NB4 (cell line): ENCODE data around the gene PLSCR3.

Experiments used
- DNase-seq: peaks from one replicate; pipeline ENCODE4 v3.0.0; 2010; ENCODE audit warnings: low read depth
- H3K4me3 ChIP-seq: one replicate; pipeline ENCODE4 v1.5.1; 2011; ENCODE audit warnings: mild to moderate bottlenecking, low read depth, low read length, moderate library complexity
- MYC ChIP-seq: IDR thresholded peaks from 2 replicates; pipeline ENCODE4 v1.6.1; 2011; ENCODE audit warnings: low read depth, low read length
- POLR2A ChIP-seq: IDR thresholded peaks from 2 replicates; pipeline ENCODE4 v1.6.1; 2011; ENCODE audit warnings: mild to moderate bottlenecking; ENCODE audit not compliant: insufficient read length; ENCODE audit errors: extremely low read depth
- TF ChIP-seq, protein P1 (sequence below): IDR thresholded peaks from 2 replicates; pipeline ENCODE4 v1.6.1; 2011; ENCODE audit warnings: low read depth, low read length
- TF ChIP-seq, protein P2 (sequence below): IDR thresholded peaks from one replicate; pipeline ENCODE4 v1.5.1; 2012; ENCODE audit warnings: low read depth, low read length

Gene PLSCR3

DNA sequence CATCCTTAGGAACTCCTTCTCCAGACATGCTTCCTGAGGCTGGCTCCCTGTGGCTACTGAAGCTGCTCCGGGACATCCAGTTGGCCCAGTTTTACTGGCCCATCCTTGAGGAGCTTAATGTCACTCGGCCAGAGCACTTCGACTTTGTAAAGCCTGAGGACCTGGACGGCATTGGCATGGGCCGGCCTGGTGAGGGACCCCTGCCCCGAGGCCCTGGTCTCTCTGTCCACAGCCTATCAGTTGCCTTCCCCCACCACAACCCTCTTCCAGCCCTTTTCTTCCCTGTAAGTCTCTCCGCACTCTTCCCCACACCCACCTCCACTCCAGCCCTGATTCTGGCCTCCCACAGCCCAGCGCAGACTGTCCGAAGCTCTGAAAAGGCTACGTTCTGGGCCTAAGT is 11.4 kb downstream of the PLSCR3 start:
- TF ChIP-seq MYC (no peak), POLR2A (no peak)
- H3K4me3 ChIP-seq, result no peak overlapping the region
- DNase-seq, result no peak

DNA sequence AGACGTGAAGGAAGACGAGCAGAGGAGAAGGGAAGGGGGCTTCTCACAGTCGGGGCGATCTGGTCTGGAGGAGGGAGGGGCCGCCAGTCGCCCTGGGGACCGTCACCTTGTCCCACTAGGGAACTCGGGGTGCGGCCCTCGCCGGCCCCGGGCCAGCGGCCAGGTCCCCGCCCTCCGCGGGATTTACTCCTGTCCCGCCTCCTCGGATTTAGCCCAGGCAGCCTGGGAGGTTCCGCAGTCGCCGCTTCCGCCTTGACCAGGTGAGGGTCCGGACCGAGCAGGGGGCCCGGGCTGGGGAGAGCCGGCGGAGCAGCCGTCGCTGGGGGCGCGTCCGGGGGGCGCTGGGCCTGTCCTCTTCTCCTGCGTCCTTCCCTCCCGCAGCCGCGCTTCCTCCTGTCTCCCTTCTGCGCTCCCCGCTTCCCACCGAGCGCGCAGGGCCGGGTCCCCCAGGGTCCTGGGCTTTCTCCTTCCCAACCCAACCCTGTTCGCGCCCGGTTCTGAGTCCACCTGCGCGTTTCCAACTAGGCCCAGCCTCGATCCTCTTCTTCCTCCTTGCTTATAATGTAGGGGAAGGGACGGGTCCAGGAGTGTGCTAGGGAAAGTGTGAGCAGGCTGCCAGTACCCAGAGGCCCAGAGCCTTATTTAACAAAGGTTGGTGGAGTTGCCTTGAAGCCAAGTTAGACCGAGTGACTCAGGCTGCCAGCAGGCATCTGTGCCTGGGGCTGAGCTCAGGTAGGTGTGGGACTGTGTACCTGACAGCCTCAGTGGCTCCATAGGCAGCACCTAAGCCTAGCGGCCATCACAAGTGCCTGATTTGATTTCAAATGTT is 13.3 kb downstream of the PLSCR3 start, which contains the start of gene TNK1:
TNK1 (plus strand) TSS at position 235 of the 829 bp plus-strand sequence. CDS start 1,838 bp downstream, outside the sequence.
- TF ChIP-seq, protein P1, sequence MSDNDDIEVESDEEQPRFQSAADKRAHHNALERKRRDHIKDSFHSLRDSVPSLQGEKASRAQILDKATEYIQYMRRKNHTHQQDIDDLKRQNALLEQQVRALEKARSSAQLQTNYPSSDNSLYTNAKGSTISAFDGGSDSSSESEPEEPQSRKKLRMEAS, result no peak
- TF ChIP-seq, protein P2, sequence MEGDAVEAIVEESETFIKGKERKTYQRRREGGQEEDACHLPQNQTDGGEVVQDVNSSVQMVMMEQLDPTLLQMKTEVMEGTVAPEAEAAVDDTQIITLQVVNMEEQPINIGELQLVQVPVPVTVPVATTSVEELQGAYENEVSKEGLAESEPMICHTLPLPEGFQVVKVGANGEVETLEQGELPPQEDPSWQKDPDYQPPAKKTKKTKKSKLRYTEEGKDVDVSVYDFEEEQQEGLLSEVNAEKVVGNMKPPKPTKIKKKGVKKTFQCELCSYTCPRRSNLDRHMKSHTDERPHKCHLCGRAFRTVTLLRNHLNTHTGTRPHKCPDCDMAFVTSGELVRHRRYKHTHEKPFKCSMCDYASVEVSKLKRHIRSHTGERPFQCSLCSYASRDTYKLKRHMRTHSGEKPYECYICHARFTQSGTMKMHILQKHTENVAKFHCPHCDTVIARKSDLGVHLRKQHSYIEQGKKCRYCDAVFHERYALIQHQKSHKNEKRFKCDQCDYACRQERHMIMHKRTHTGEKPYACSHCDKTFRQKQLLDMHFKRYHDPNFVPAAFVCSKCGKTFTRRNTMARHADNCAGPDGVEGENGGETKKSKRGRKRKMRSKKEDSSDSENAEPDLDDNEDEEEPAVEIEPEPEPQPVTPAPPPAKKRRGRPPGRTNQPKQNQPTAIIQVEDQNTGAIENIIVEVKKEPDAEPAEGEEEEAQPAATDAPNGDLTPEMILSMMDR, result no peak
- TF ChIP-seq POLR2A (no peak), MYC (no peak)
- DNase-seq, result no peak
- no peak within 1 kb of the TSS for H3K4me3 ChIP-seq

DNA sequence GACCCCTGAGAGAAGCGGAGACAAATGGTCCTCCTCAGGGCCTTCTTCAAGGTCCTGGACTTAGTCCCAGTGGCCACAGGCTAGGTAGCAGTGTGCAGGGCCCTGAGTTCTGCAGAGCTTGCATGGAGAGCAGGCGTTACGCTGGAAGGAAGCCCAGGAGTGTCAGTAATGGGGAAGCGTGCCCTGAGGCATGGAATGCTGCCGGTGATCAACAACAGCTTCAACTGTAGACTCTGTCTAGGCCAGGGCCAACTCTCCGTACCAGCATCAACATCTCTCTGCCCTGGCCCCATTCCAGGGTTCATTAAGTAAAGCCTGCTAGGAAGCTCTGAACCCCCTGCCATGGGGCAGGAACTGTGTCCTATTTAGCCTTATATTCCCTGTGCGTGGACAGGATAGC is 14.0 kb downstream of the PLSCR3 start:
- DNase-seq, result no peak
- no peak for TF ChIP-seq POLR2A
- TF ChIP-seq, protein P1, result no peak
- TF ChIP-seq MYC, result no peak
- TF ChIP-seq, protein P2, result no peak
- H3K4me3 ChIP-seq, result no peak overlapping the region

DNA sequence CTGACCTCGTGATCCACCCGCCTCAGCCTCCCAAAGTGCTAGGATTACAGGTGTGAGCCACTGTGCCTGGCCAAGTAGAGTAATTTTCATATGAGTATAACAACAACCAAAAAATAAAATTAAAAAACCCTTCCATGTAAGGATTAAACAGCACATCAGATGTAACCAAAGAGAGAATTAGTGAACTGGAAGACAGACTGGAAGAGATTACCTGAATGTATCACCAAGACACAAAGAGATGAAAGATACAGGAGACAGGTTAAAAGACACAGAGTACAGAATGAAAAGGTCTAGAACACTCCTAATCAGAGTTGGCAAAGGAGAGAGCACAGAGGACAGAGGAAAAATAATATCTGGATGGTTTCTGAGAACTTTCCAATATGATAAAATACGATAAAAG is 15.2 kb downstream of the PLSCR3 start:
- no peak for DNase-seq
- H3K4me3 ChIP-seq, result no peak overlapping the region
- TF ChIP-seq, protein P1, result no peak
- TF ChIP-seq POLR2A, result no peak

DNA sequence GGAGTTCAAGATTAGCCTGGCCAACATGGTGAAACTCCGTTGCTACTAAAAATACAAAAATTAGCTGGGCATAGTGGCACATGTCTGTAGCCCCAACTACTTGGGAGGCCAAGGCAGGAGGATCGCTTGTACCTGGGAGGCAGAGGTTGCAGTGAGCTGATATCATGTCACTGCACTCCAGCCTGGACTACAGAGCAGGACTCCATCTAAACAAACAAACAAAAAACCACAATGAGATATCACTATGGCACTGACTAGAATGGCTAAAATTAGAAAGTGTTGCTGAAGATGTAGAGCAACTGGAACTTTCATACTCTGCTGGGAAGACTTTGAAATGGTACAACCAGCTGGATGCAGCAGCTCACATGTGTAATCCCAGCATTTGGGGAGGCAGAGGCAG is 20.0 kb downstream of the PLSCR3 start:
- H3K4me3 ChIP-seq, result no peak overlapping the region
- no peak for DNase-seq
- TF ChIP-seq, protein P2, result no peak
- no peak for TF ChIP-seq POLR2A
- TF ChIP-seq, protein P1, result no peak
- TF ChIP-seq MYC, result no peak

DNA sequence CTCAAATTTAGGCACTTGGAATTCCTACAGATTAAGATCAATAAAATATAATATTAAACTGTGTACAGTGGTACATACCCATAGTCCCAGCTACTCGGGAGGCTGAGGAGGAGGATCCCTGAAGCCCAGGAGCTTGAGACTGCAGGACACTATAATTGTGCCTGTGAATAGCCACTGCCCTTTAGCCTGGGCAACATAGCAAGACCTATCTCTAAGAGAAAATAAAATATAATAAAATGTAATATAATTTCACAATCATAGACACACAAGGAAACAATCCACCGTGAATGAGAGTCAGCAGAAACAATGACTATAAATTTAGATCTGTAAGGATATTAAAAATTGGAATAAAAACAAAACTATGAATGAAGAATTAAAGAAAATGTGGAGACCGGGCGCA is 23.5 kb downstream of the PLSCR3 start:
- no peak for TF ChIP-seq MYC
- TF ChIP-seq, protein P1, result no peak
- no peak for TF ChIP-seq POLR2A
- TF ChIP-seq, protein P2, result no peak
- no peak overlapping the region for H3K4me3 ChIP-seq
- no peak for DNase-seq
